Measurements from ENCODE around the gene TET3. TPM values are rescaled to one million over a fixed set of nuclear protein-coding genes. Genes with fewer than 3 reads are reported as not detected.
A peak's percentile ranks its signal among the peaks of the same experiment; 100 is the strongest.
"Not testable (repeated sequence)": the region's sequence is repeated elsewhere in the genome, so short reads cannot be mapped to it uniquely, and the experiment has no call there.

The TET3 gene
- total and polyA plus RNA-seq, 2 donors (not counting 1 experiment from before 2014, with no cell fraction given) = 2.1 to 3.1 TPM

DNA sequence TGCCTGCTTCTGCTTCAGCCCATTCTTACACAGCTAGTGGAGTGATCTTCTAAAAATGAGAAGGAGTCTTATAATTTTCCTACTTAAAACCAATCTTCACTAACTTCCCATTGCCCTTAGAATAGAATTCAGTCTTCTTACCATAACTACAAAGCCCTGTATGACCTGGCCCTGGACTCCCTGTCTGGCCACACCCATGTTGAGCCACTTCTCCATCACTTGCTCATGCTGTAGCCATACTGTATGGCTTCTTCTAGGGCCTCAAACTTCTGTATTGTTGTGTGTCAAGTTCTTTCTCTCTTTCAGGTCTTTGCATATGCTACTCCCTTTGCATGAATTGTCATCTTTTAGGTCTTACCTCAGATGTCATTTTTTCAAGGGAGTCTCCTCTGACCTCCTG, 46.8 kb upstream of the TET3 start:
- Histone ChIP-seq H3K27me3 (ENCODE audit: control insufficient read depth, insufficient read depth, low read length) (no peaks in the 10 kb centered on the region), H4K20me1 (ENCODE audit: control insufficient read depth, extremely low read depth, insufficient read depth, low read length) (peaks cover 7% of the 10 kb centered on the region), H3K4me1 (ENCODE audit: control insufficient read depth, extremely low read depth, insufficient read depth, low read length) (peaks cover 13% of the 10 kb centered on the region), H3K4me2 (ENCODE audit: extremely low read depth, insufficient read depth, low read length) (no peak overlapping the region), H3K36me3 (ENCODE audit: control insufficient read depth, insufficient read depth, low read length) (peaks cover 2% of the 10 kb centered on the region), H2AFZ (ENCODE audit: low read length) (no peak overlapping the region), H3K27ac (ENCODE audit: insufficient read depth, low read length) (peak overlapping the region; percentile 18), H3K9me3 (ENCODE audit: control insufficient read depth, insufficient read depth, low read depth, low read length) (no peaks in the 10 kb centered on the region), H3K9ac (ENCODE audit: insufficient read depth, low read length) (no peak overlapping the region), H3K4me3 (replicated peaks in 1 of 4; ENCODE audit: control extremely low read depth in 1 of 4, insufficient read depth in 1 of 4, low read depth in 3 of 4, low read length in 4 of 4) (no peak overlapping the region), H3K79me2 (ENCODE audit: control insufficient read depth, insufficient read depth, low read length) (peaks cover 54% of the 10 kb centered on the region)
- no peak for DNase-seq (ENCODE audit: low read depth in 2 of 2)
- TF ChIP-seq CTCF (conservative IDR thresholded peaks at IDR 0.05 in 1 of 2, IDR thresholded peaks at IDR 0.05 in 1 of 2; ENCODE audit: low read depth in 1 of 2, low read length in 2 of 2) = no peak
- no peak for TF ChIP-seq EZH2 (IDR thresholded peaks at IDR 0.05; ENCODE audit: low read length, missing control alignments)

DNA sequence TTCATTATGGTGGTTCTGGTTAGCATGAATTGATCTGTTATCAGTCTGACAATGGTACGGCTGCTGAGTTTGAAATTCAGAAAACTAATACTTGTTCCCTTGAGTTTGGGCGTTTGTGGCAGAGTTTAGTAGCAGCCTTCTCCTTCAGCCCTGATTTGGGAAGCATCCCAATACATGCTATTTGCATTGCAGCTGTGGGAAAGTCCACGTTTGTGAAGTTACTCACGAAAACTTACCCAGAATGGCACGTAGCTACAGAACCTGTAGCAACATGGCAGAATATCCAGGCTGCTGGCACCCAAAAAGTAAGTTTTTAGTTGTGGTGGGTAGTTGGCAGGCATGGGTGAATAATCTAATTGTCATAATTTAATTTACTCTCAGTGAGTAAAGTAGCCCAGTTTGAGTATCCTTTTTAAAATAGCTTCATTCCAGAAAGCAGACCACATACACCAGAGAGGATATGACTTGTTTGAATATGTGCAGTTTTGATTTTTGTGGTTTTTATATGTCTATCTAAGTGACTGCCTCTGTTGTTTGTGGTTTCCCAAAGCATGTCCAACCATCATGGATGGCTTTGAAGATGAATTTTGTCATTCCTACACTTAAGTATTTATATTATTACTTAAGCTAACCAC, 45.9 kb upstream of the TET3 start:
- Histone ChIP-seq H3K4me2 (ENCODE audit: extremely low read depth, insufficient read depth, low read length) (peak overlapping the region; percentile 5), H3K79me2 (ENCODE audit: control insufficient read depth, insufficient read depth, low read length) (peaks cover 49% of the 10 kb centered on the region), H2AFZ (ENCODE audit: low read length) (no peak overlapping the region), H3K4me3 (replicated peaks in 1 of 4; ENCODE audit: control extremely low read depth in 1 of 4, insufficient read depth in 1 of 4, low read depth in 3 of 4, low read length in 4 of 4) (no peak overlapping the region), H3K27me3 (ENCODE audit: control insufficient read depth, insufficient read depth, low read length) (no peaks in the 10 kb centered on the region), H3K4me1 (ENCODE audit: control insufficient read depth, extremely low read depth, insufficient read depth, low read length) (peaks cover 13% of the 10 kb centered on the region), H3K27ac (ENCODE audit: insufficient read depth, low read length) (peak overlapping the region; percentile 21), H3K9ac (ENCODE audit: insufficient read depth, low read length) (no peak overlapping the region), H3K9me3 (ENCODE audit: control insufficient read depth, insufficient read depth, low read depth, low read length) (no peaks in the 10 kb centered on the region), H4K20me1 (ENCODE audit: control insufficient read depth, extremely low read depth, insufficient read depth, low read length) (peaks cover 7% of the 10 kb centered on the region), H3K36me3 (ENCODE audit: control insufficient read depth, insufficient read depth, low read length) (peaks cover 2% of the 10 kb centered on the region)
- no peak for TF ChIP-seq EZH2 (IDR thresholded peaks at IDR 0.05; ENCODE audit: low read length, missing control alignments)
- no peak for TF ChIP-seq CTCF (conservative IDR thresholded peaks at IDR 0.05 in 1 of 2, IDR thresholded peaks at IDR 0.05 in 1 of 2; ENCODE audit: low read depth in 1 of 2, low read length in 2 of 2)
- DNase-seq (ENCODE audit: low read depth in 2 of 2) = peak; percentile 49 to 94

GRCh38 chr2:73939419-73939818, 45.3 kb upstream of the TET3 start:
- Histone ChIP-seq H3K9me3 (ENCODE audit: control insufficient read depth, insufficient read depth, low read depth, low read length) (no peaks in the 10 kb centered on the region), H3K4me2 (ENCODE audit: extremely low read depth, insufficient read depth, low read length) (peak overlapping the region; percentile 5), H3K27me3 (ENCODE audit: control insufficient read depth, insufficient read depth, low read length) (no peaks in the 10 kb centered on the region), H3K79me2 (ENCODE audit: control insufficient read depth, insufficient read depth, low read length) (peaks cover 50% of the 10 kb centered on the region), H4K20me1 (ENCODE audit: control insufficient read depth, extremely low read depth, insufficient read depth, low read length) (peaks cover 7% of the 10 kb centered on the region), H3K27ac (ENCODE audit: insufficient read depth, low read length) (peak overlapping the region; percentile 6), H3K36me3 (ENCODE audit: control insufficient read depth, insufficient read depth, low read length) (peaks cover 2% of the 10 kb centered on the region), H3K4me3 (replicated peaks in 1 of 4; ENCODE audit: control extremely low read depth in 1 of 4, insufficient read depth in 1 of 4, low read depth in 3 of 4, low read length in 4 of 4) (no peak overlapping the region), H2AFZ (ENCODE audit: low read length) (no peak overlapping the region), H3K4me1 (ENCODE audit: control insufficient read depth, extremely low read depth, insufficient read depth, low read length) (peaks cover 13% of the 10 kb centered on the region), H3K9ac (ENCODE audit: insufficient read depth, low read length) (no peak overlapping the region)
- peak; percentile 71 to 72 for DNase-seq (ENCODE audit: low read depth in 2 of 2)
- TF ChIP-seq EZH2 (IDR thresholded peaks at IDR 0.05; ENCODE audit: low read length, missing control alignments) (no peak), CTCF (conservative IDR thresholded peaks at IDR 0.05 in 1 of 2, IDR thresholded peaks at IDR 0.05 in 1 of 2; ENCODE audit: low read depth in 1 of 2, low read length in 2 of 2) (peak; percentile 19 to 24)

GRCh38 chr2:73940066-73940465, 44.6 kb upstream of the TET3 start:
- not testable (repeated sequence) for H3K4me2 ChIP-seq (ENCODE audit: extremely low read depth, insufficient read depth, low read length); DNase-seq (ENCODE audit: low read depth in 2 of 2); H3K27me3 ChIP-seq (ENCODE audit: control insufficient read depth, insufficient read depth, low read length); H4K20me1 ChIP-seq (ENCODE audit: control insufficient read depth, extremely low read depth, insufficient read depth, low read length); H3K36me3 ChIP-seq (ENCODE audit: control insufficient read depth, insufficient read depth, low read length); H3K27ac ChIP-seq (ENCODE audit: insufficient read depth, low read length); H3K4me3 ChIP-seq (replicated peaks in 1 of 4; ENCODE audit: control extremely low read depth in 1 of 4, insufficient read depth in 1 of 4, low read depth in 3 of 4, low read length in 4 of 4); H3K9me3 ChIP-seq (ENCODE audit: control insufficient read depth, insufficient read depth, low read depth, low read length); H2AFZ ChIP-seq (ENCODE audit: low read length); H3K9ac ChIP-seq (ENCODE audit: insufficient read depth, low read length)
- Histone ChIP-seq H3K4me1 (ENCODE audit: control insufficient read depth, extremely low read depth, insufficient read depth, low read length) (peaks cover 13% of the 10 kb centered on the region), H3K79me2 (ENCODE audit: control insufficient read depth, insufficient read depth, low read length) (peaks cover 50% of the 10 kb centered on the region)
